K562 (cell line): ENCODE results near the gene GPR50.

Experiments
- BRCA1 ChIP-seq, 2 experiments: fragments of 450-650 bp in 1 of 2; sonication (generic) in 1 of 2; formaldehyde crosslinking in 1 of 2; IDR thresholded peaks; 2 replicates each; pipeline versions ENCODE4 v1.5.0 to v1.6.1; 2017 to 2020; ENCODE audit warnings: mild to moderate bottlenecking in 1 of 2, missing genetic modification reagents in 1 of 2
- CREB1 ChIP-seq, 2 experiments: sonication (generic) in 1 of 2; formaldehyde crosslinking in 1 of 2; IDR thresholded peaks; 2 replicates each; pipeline versions ENCODE4 v1.6.1 to v1.8.0; 2012 to 2022; ENCODE audit warnings: inconsistent platforms in 1 of 2, mild to moderate bottlenecking in 1 of 2, missing genetic modification reagents in 1 of 2, moderate library complexity in 1 of 2
- JUND ChIP-seq, 2 experiments: IDR thresholded peaks; 2 replicates in 1 of 2; 3 replicates in 1 of 2; pipeline ENCODE4 v1.6.1; 2011; ENCODE audit warnings: borderline replicate concordance in 2 of 2, low read depth in 2 of 2, low read length in 2 of 2, improper control_type of control experiment in 1 of 2, missing biosample characterization in 1 of 2, missing genetic modification characterization in 1 of 2, missing genetic modification reagents in 1 of 2
- MCM5 ChIP-seq: fragments of 450-650 bp; IDR thresholded peaks from 2 replicates; pipeline ENCODE4 v1.6.1; 2016; ENCODE audit warnings: low read depth
- SPI1 ChIP-seq: IDR thresholded peaks from 2 replicates; pipeline ENCODE4 v1.6.1; 2011; ENCODE audit warnings: low read depth, low read length, control low read depth, borderline replicate concordance
- TCF7L2 ChIP-seq: fragments of 150-350 bp; IDR thresholded peaks from 2 replicates; pipeline ENCODE4 v1.6.1; 2016; ENCODE audit warnings: low read depth, mild to moderate bottlenecking, low read length, moderate library complexity
- ZNF436 ChIP-seq: fragments of 250-450, 450-650 bp; sonication (Bioruptor Pico); formaldehyde crosslinking; IDR thresholded peaks from 2 replicates; pipeline ENCODE4 v1.7.0; 2020; ENCODE audit warnings: mild to moderate bottlenecking
- TF ChIP-seq, protein P1 (sequence below), 3 experiments: IDR thresholded peaks in 2 of 3; conservative IDR thresholded peaks in 1 of 3; 2 replicates each; pipeline ENCODE4 v1.5.1; 2011 to 2012; ENCODE audit warnings: low read length in 3 of 3, mild to moderate bottlenecking in 3 of 3, control low read depth in 2 of 3, improper control_type of control experiment in 1 of 3, inconsistent platforms in 1 of 3, low read depth in 1 of 3, mixed read lengths in 1 of 3, moderate library complexity in 1 of 3; ENCODE audit not compliant: insufficient read depth in 2 of 3
- TF ChIP-seq, protein P2 (sequence below): fragments of 200-400 bp; formaldehyde crosslinking; IDR thresholded peaks from 2 replicates; pipeline ENCODE4 v1.6.1; 2017; ENCODE audit warnings: mild to moderate bottlenecking, low read depth, low read length, moderate library complexity

DNA sequence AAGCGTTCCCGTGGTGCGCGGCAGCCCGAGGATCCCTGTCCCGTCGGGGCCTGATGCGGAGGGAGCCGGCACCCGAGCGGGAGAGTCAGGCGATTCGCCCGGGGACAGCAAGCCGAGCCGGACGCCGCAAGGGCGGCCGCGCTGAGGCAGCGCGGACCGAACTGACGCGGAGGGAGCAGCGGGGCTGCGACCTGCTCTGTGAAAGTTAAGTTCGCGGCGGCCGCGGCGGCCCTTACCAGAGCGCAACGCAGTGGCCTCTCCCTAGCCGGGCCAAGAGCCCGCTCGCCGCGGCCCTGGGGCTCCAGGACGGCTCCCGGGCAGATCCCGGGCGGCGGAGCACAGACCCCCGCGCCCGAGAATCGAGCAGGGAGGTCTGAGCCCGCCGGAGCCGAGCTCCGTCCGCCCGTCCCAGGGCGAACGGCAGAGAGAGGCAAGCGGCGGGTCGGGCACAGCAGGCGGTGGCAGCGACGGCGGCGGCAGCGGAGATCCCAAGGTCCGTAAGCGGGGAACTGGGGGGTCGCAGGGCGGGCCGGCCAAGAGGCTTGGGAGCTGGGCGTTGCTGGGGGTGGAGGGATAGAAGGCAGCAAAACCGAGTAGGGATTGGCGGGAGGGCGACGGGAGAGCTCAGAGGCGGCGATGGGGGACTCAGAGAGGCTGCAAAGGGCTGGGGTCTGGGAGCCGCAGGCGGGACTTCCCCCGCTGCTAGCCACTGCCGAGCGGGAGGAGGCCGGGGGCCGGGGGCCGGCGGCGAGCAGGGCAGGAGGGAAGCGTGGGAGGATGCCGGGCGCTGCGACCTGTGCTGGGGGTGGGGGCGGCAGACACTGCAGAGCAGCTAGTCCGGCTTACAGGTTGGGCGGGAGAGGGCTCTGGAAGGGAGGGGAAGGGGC lies 1.0 kb downstream of the GPR50 start:
- TF ChIP-seq SPI1: no peak
- TF ChIP-seq, protein P1, sequence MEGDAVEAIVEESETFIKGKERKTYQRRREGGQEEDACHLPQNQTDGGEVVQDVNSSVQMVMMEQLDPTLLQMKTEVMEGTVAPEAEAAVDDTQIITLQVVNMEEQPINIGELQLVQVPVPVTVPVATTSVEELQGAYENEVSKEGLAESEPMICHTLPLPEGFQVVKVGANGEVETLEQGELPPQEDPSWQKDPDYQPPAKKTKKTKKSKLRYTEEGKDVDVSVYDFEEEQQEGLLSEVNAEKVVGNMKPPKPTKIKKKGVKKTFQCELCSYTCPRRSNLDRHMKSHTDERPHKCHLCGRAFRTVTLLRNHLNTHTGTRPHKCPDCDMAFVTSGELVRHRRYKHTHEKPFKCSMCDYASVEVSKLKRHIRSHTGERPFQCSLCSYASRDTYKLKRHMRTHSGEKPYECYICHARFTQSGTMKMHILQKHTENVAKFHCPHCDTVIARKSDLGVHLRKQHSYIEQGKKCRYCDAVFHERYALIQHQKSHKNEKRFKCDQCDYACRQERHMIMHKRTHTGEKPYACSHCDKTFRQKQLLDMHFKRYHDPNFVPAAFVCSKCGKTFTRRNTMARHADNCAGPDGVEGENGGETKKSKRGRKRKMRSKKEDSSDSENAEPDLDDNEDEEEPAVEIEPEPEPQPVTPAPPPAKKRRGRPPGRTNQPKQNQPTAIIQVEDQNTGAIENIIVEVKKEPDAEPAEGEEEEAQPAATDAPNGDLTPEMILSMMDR (IDR thresholded peaks at IDR 0.05 in 2 of 3, conservative IDR thresholded peaks at IDR 0.05 in 1 of 3; ENCODE audit: insufficient read depth in 2 of 3, low read depth in 1 of 3, low read length in 3 of 3): no peak
- TF ChIP-seq TCF7L2: no peak
- no peak for TF ChIP-seq BRCA1 (IDR thresholded peaks at IDR 0.05)
- no peak for TF ChIP-seq BRCA1 (CRISPR knock-in tag; IDR thresholded peaks at IDR 0.05)
- TF ChIP-seq, protein P2, sequence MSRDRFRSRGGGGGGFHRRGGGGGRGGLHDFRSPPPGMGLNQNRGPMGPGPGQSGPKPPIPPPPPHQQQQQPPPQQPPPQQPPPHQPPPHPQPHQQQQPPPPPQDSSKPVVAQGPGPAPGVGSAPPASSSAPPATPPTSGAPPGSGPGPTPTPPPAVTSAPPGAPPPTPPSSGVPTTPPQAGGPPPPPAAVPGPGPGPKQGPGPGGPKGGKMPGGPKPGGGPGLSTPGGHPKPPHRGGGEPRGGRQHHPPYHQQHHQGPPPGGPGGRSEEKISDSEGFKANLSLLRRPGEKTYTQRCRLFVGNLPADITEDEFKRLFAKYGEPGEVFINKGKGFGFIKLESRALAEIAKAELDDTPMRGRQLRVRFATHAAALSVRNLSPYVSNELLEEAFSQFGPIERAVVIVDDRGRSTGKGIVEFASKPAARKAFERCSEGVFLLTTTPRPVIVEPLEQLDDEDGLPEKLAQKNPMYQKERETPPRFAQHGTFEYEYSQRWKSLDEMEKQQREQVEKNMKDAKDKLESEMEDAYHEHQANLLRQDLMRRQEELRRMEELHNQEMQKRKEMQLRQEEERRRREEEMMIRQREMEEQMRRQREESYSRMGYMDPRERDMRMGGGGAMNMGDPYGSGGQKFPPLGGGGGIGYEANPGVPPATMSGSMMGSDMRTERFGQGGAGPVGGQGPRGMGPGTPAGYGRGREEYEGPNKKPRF: no peak
- no peak for TF ChIP-seq CREB1 (IDR thresholded peaks at IDR 0.05)
- TF ChIP-seq CREB1 (CRISPR knock-in tag; IDR thresholded peaks at IDR 0.05): no peak
- TF ChIP-seq JUND (IDR thresholded peaks at IDR 0.05; ENCODE audit: borderline replicate concordance, low read depth, low read length): no peak
- TF ChIP-seq JUND (tag; IDR thresholded peaks at IDR 0.05; ENCODE audit: borderline replicate concordance, low read depth, low read length): no peak
- TF ChIP-seq MCM5: no peak
- no peak for TF ChIP-seq ZNF436 (CRISPR knock-in tag)
